PC-9 (cell line): ENCODE measurements around the gene ZNF790. TPM values are rescaled to one million over a fixed set of nuclear protein-coding genes. Genes with fewer than 3 reads are reported as not detected.

Experiments
- BruUV-seq: library from RNA; stranded (reverse); fragments of 400-500 nt; replicated peaks from 2 replicates; lab custom pipeline; 2021; lab: Mats Ljungman, UMichigan
- CTCF ChIA-PET: fragments of 300-600 bp; sonication (Branson Sonifier 250); formaldehyde crosslinking; loops from one replicate; lab custom pipeline; 2022; ENCODE audit warnings: antibody characterized with exemption; lab: Charles Lee
- POLR2A ChIA-PET: fragments of 300-600 bp; sonication (Branson Sonifier 250); formaldehyde crosslinking; loops from one replicate; lab custom pipeline; 2022; ENCODE audit warnings: antibody characterized with exemption; ENCODE audit not compliant: unreplicated experiment; lab: Charles Lee
- DNase-seq, 2 experiments: peaks; one replicate each; pipeline versions ENCODE4 v3.0.0 to v3.0.0-alpha.2; 2015 to 2022; ENCODE audit warnings: mixed read lengths in 1 of 2
- H2AFZ ChIP-seq: fragments of 200-600 bp; sonication (generic); 2 replicates; pipeline ENCODE4 v1.8.1; 2017; ENCODE audit warnings: antibody characterized with exemption
- H3F3A ChIP-seq: fragments of 200-600 bp; sonication (generic); 2 replicates; pipeline ENCODE4 v1.8.1; 2017; ENCODE audit warnings: antibody characterized with exemption, mild to moderate bottlenecking, low read depth; ENCODE audit not compliant: insufficient read depth
- H3K27ac ChIP-seq: fragments of 200-600 bp; sonication (generic); 2 replicates; pipeline ENCODE4 v1.6.1; 2016; ENCODE audit warnings: mixed run types
- H3K27me3 ChIP-seq: fragments of 200-600 bp; sonication (generic); 2 replicates; pipeline ENCODE4 v1.6.1; 2016; ENCODE audit warnings: low read depth, mixed run types; ENCODE audit not compliant: insufficient read depth
- H3K36me3 ChIP-seq: fragments of 200-600 bp; sonication (generic); 2 replicates; pipeline ENCODE4 v1.6.1; 2016; ENCODE audit warnings: low read depth, mixed run types
- H3K4me1 ChIP-seq: fragments of 200-600 bp; sonication (generic); replicated peaks from 2 replicates; pipeline ENCODE4 v1.6.1; 2016; ENCODE audit warnings: mixed run types; ENCODE audit not compliant: insufficient read depth
- H3K4me2 ChIP-seq: fragments of 200-600 bp; sonication (generic); 2 replicates; pipeline ENCODE4 v1.6.1; 2017; ENCODE audit warnings: mixed run types
- H3K4me3 ChIP-seq: fragments of 200-600 bp; sonication (generic); 2 replicates; pipeline ENCODE4 v1.6.1; 2016; ENCODE audit warnings: mixed run types
- H3K79me2 ChIP-seq: fragments of 200-600 bp; sonication (generic); 2 replicates; pipeline ENCODE4 v1.6.1; 2017; ENCODE audit warnings: low read depth, mixed run types
- H3K9me2 ChIP-seq: fragments of 200-600 bp; sonication (generic); 2 replicates; pipeline ENCODE4 v1.8.1; 2017; ENCODE audit warnings: mild to moderate bottlenecking; ENCODE audit not compliant: insufficient read depth
- H3K9me3 ChIP-seq: fragments of 200-600 bp; sonication (generic); 2 replicates; pipeline ENCODE4 v1.8.1; 2016; ENCODE audit warnings: low read depth; ENCODE audit not compliant: insufficient read depth
- H4K20me1 ChIP-seq: fragments of 200-600 bp; sonication (generic); 2 replicates; pipeline ENCODE4 v1.8.1; 2017; ENCODE audit not compliant: insufficient read depth
- CTCF ChIP-seq: fragments of 200-600 bp; sonication (generic); conservative IDR thresholded peaks from 2 replicates; pipeline ENCODE4 v1.6.1; 2017; ENCODE audit warnings: mixed run types, antibody characterized with exemption, mild to moderate bottlenecking, moderate library complexity
- EZH2 ChIP-seq: fragments of 200-600 bp; sonication (generic); IDR thresholded peaks from 2 replicates; pipeline ENCODE4 v1.8.0; 2017; ENCODE audit warnings: antibody characterized with exemption, low read depth
- intact Hi-C: fragments of 100-400 bp; cut with micrococcal nuclease; formaldehyde crosslinking; loops from one replicate; pipeline ENCODE4 v1.10.0; 2022; ENCODE audit not compliant: unreplicated experiment
- total RNA-seq: library from RNA; stranded (reverse); gene quantifications from 2 replicates; pipeline ENCODE4 v1.2.3, GENCODE V29; 2021

The ZNF790 gene
- total RNA-seq, 1 experiment from 2014 or later = 5.0 TPM

- no peak for TF ChIP-seq CTCF
- TF ChIP-seq EZH2 = no peak
- Histone ChIP-seq H3K27ac (0 out of 2 replicates have a peak overlapping the region, but pooled peaks have one; percentile 1), H3K9me2 (no peaks in the 10 kb centered on the region), H3K27me3 (no peaks in the 10 kb centered on the region), H3F3A (no peaks in the 10 kb centered on the region), H4K20me1 (no peaks in the 10 kb centered on the region), H3K4me2 (peak overlapping the region; percentile 95), H3K9me3 (peaks cover 37% of the 10 kb centered on the region), H3K36me3 (peaks cover 42% of the 10 kb centered on the region), H3K4me1 (peaks cover 11% of the 10 kb centered on the region; the same call in 1 of the 2 replicates), H3K4me3 (peak overlapping the region; percentile 98), H2AFZ (peak overlapping the region; percentile 97), H3K79me2 (peaks cover 11% of the 10 kb centered on the region)
- DNase-seq = peak; percentile 84 to 85
- no TSS peak for BruUV-seq
- ChIA-PET POLR2A (interaction anchor here (0.5 to 1.2 kb wide), 6 partner anchors 12 to 932 kb away, joined by 4 to 23 read pairs (median 11); partner anchors contain the start of genes ZNF260, ZNF527, ZNF529 and ZNF790), CTCF (interaction anchor here (0.8 kb wide), 1 partner anchor 9 kb away, joined by 3 read pairs; no protein-coding TSS in a partner anchor)
- intact Hi-C loops = loop anchor here (1.0 to 2.0 kb wide), 7 partner anchors 12 to 636 kb away; partner anchors contain the start of genes ZNF260, ZNF420, ZNF565 and ZNF567
These were observed 11.7 kb upstream of the ZNF790 start for GRCh38 chr19:36849701-36850558.

- H3K36me3 ChIP-seq = peaks cover 39% of the 10 kb centered on the region
- POLR2A ChIA-PET = no interaction called here
- no peak overlapping the region for H2AFZ ChIP-seq
- H3K27ac ChIP-seq = no peak overlapping the region
- no peak overlapping the region for H3K4me3 ChIP-seq
- no peak for TF ChIP-seq CTCF
- TF ChIP-seq EZH2 = no peak
- peaks cover 11% of the 10 kb centered on the region; the same call in 1 of the 2 replicates for H3K4me1 ChIP-seq
- H4K20me1 ChIP-seq = no peaks in the 10 kb centered on the region
- DNase-seq = no peak
- CTCF ChIA-PET = no interaction called here
- H3K4me2 ChIP-seq = no peak overlapping the region
- H3K9me3 ChIP-seq = peaks cover 31% of the 10 kb centered on the region
- H3F3A ChIP-seq = no peaks in the 10 kb centered on the region
- intact Hi-C loops = no loop called here
- peaks cover 11% of the 10 kb centered on the region for H3K79me2 ChIP-seq
- BruUV-seq = no TSS peak
- no peaks in the 10 kb centered on the region for H3K27me3 ChIP-seq
- no peaks in the 10 kb centered on the region for H3K9me2 ChIP-seq
These were observed 9.8 kb upstream of the ZNF790 start for GRCh38 chr19:36847968-36848367.

GRCh38 chr19:36838784-36839324, 667 bp upstream of the ZNF790 start:
- intact Hi-C loops = loop anchor here (1.0 to 2.0 kb wide), 2 partner anchors 11 to 350 kb away; partner anchors contain the start of genes ZNF345 and ZNF566
- no peak for TF ChIP-seq CTCF
- no peak for TF ChIP-seq EZH2

More at GRCh38 chr19:36838784-36839324, 667 bp upstream of the ZNF790 start:
- no peaks in the 10 kb centered on the region for H3K27me3 ChIP-seq
- 0 out of 2 replicates have a peak, but pooled peaks cover 6% of the 10 kb centered on the region for H3F3A ChIP-seq
- H4K20me1 ChIP-seq = no peaks in the 10 kb centered on the region
- H3K79me2 ChIP-seq = peaks cover 12% of the 10 kb centered on the region; the same call in 1 of the 2 replicates
- H3K4me3 ChIP-seq = peak overlapping the region; percentile 74
- H3K4me1 ChIP-seq = no peaks in the 10 kb centered on the region
- DNase-seq = no peak
- POLR2A ChIA-PET = interaction anchor here (0.6 kb wide), 2 partner anchors 10 to 172 kb away, joined by 3 to 9 read pairs; no protein-coding TSS in a partner anchor
- CTCF ChIA-PET = no interaction called here
- H3K9me2 ChIP-seq = no peaks in the 10 kb centered on the region
- no TSS peak for BruUV-seq
- H3K9me3 ChIP-seq = peaks cover 32% of the 10 kb centered on the region
- peak overlapping the region; percentile 83 for H3K4me2 ChIP-seq
- peaks cover 11% of the 10 kb centered on the region for H3K36me3 ChIP-seq
- peak overlapping the region; percentile 90 for H2AFZ ChIP-seq
- no peak overlapping the region for H3K27ac ChIP-seq
